GM12878 (cell line): Measurements from ENCODE around the gene TMEM214. TPM values are rescaled to one million over a fixed set of nuclear protein-coding genes. Genes with fewer than 3 reads are reported as not detected.

Experiments
- ATAC-seq: fragments of 200-7000 bp; cut with Tn5 transposase; 3 replicates; pipeline ENCODE4 v1.9.1; 2020; ENCODE audit warnings: mild to moderate bottlenecking, moderate library complexity
- BruUV-seq: library from RNA; stranded (reverse); fragments of 400-500 nt; replicated peaks from 2 replicates; lab custom pipeline; 2021; lab: Mats Ljungman, UMichigan
- CTCF ChIA-PET: fragments of 300-600 bp; sonication (Branson Sonifier 250); formaldehyde crosslinking; extraction: SDS; loops from one replicate; lab custom pipeline; 2021; ENCODE audit warnings: inconsistent platforms; lab: Yijun Ruan, JAX
- POLR2A ChIA-PET: fragments of 350-600 bp; formaldehyde crosslinking; extraction: SDS; loops from one replicate; lab custom pipeline; 2021; ENCODE audit warnings: inconsistent platforms; lab: Charles Lee
- RAD21 ChIA-PET: fragments of 300-600 bp; sonication (Branson Sonifier 250); formaldehyde crosslinking; loops from one replicate; lab custom pipeline; 2023; ENCODE audit warnings: antibody characterized with exemption; ENCODE audit not compliant: unreplicated experiment; lab: Charles Lee
- SMC1A ChIA-PET: fragments of 300-600 bp; sonication (Branson Sonifier 250); formaldehyde crosslinking; loops from one replicate; lab custom pipeline; 2023; ENCODE audit not compliant: unreplicated experiment, uncharacterized antibody; lab: Charles Lee
- DNase-seq: peaks from one replicate; pipeline ENCODE4 v3.0.0-alpha.2; 2011; ENCODE audit warnings: low read depth, low spot score
- FAIRE-seq: peaks from 3 replicates; lab custom pipeline; 2011; peaks lifted over from hg19 to GRCh38; lab: Jason Lieb, UNC
- H2AFZ ChIP-seq: 2 replicates; pipeline ENCODE4 v1.6.0; 2011; ENCODE audit warnings: low read depth, low read length, control low read depth; ENCODE audit not compliant: control insufficient read depth
- H3K27ac ChIP-seq: 2 replicates; pipeline ENCODE4 v1.5.1; 2011; ENCODE audit warnings: control low read depth; ENCODE audit not compliant: control insufficient read depth, insufficient read depth
- H3K27me3 ChIP-seq, 2 experiments: replicated peaks in 1 of 2; 2 replicates each; pipeline versions ENCODE4 v1.6.0 to v1.6.1; 2011; ENCODE audit warnings: low read length in 1 of 2; ENCODE audit not compliant: control insufficient read depth in 2 of 2, insufficient read depth in 2 of 2
- H3K36me3 ChIP-seq, 2 experiments: 2 replicates each; pipeline ENCODE4 v1.5.1; 2011; ENCODE audit warnings: low read length in 1 of 2; ENCODE audit not compliant: control insufficient read depth in 2 of 2, insufficient read depth in 2 of 2
- H3K4me1 ChIP-seq: 2 replicates; pipeline ENCODE4 v1.6.1; 2011; ENCODE audit warnings: mild to moderate bottlenecking, low read length, moderate library complexity, mixed read lengths; ENCODE audit not compliant: control insufficient read depth, insufficient read depth
- H3K4me2 ChIP-seq: 2 replicates; pipeline ENCODE4 v1.6.0; 2011; ENCODE audit warnings: control low read depth; ENCODE audit not compliant: control insufficient read depth, insufficient read depth
- H3K4me3 ChIP-seq: fragments of 200-600 bp; sonication (generic); 2 replicates; pipeline ENCODE4 v1.5.1; 2016
- H3K79me2 ChIP-seq: 2 replicates; pipeline ENCODE4 v1.6.0; 2011; ENCODE audit warnings: low read length; ENCODE audit not compliant: control insufficient read depth, insufficient read depth
- H3K9ac ChIP-seq: 2 replicates; pipeline ENCODE4 v1.8.0; 2011; ENCODE audit warnings: low read length, control low read depth, mixed read lengths; ENCODE audit not compliant: control insufficient read depth, insufficient read depth
- H3K9me3 ChIP-seq: replicated peaks from 3 replicates; pipeline ENCODE4 v1.5.1; 2011; ENCODE audit warnings: mild to moderate bottlenecking, low read length; ENCODE audit not compliant: control insufficient read depth, insufficient read depth
- H4K20me1 ChIP-seq: 2 replicates; pipeline ENCODE4 v1.6.0; 2011; ENCODE audit not compliant: control insufficient read depth, insufficient read depth
- EED ChIP-seq: sonication (generic); IDR thresholded peaks from 2 replicates; pipeline ENCODE4 v1.6.1; 2016; ENCODE audit warnings: antibody characterized with exemption, low read depth
- GATAD2B ChIP-seq: fragments of 450-650 bp; conservative IDR thresholded peaks from 2 replicates; pipeline ENCODE4 v1.6.1; 2017; ENCODE audit warnings: low read depth, mild to moderate bottlenecking, moderate library complexity
- PBX3 ChIP-seq: IDR thresholded peaks from 2 replicates; pipeline ENCODE4 v1.6.1; 2011; ENCODE audit warnings: mild to moderate bottlenecking, low read depth, low read length, moderate library complexity; ENCODE audit not compliant: insufficient replicate concordance
- POU2F2 ChIP-seq: IDR thresholded peaks from 3 replicates; pipeline ENCODE4 v1.6.1; 2011; ENCODE audit warnings: low read depth, mild to moderate bottlenecking, low read length, borderline replicate concordance
- RBBP5 ChIP-seq: fragments of 200-600 bp; sonication (generic); conservative IDR thresholded peaks from 2 replicates; pipeline ENCODE4 v1.6.1; 2016
- WGBS: methylation state at CpG from one replicate; pipeline ENCODE4 v1.1.6; 2016; ENCODE audit warnings: low lambda C conversion rate; ENCODE audit not compliant: insufficient replicate concordance, insufficient coverage; ENCODE audit errors: missing lambda C conversion rate; 5-methylcytosine and 5-hydroxymethylcytosine counted together
- in situ Hi-C: fragments of 300-500 bp; cut with MboI; formaldehyde crosslinking; loops from 9 replicates; pipeline ENCODE4 v1.14.3; 2018; ENCODE audit warnings: mixed read lengths
- intact Hi-C: fragments of 100-400 bp; cut with micrococcal nuclease; formaldehyde crosslinking; loops from one replicate; pipeline ENCODE4 v1.14.2; 2022; ENCODE audit not compliant: unreplicated experiment
- polyA plus RNA-seq, 11 experiments: library from polyadenylated mRNA; depleted of rRNA in 4 of 11; unstranded in 6 of 11; stranded (reverse) in 5 of 11; fragments of >200 nt; fragmentation: Nextera tagmentation in 4 of 11; fragmentation: Illumina TruSeq in 1 of 11; extraction: Ambion mirVana in 4 of 11; extraction: Trizol in 1 of 11; gene quantifications; 1 replicate in 1 of 11; 2 replicates in 10 of 11; pipeline versions ENCODE4 v1.2.1 to v1.2.3, GENCODE V29; 2011 to 2016; ENCODE audit warnings: inconsistent platforms in 2 of 11, missing spikeins in 2 of 11, low read depth in 1 of 11
- total RNA-seq, 4 experiments: library from RNA; depleted of rRNA in 3 of 4; stranded (reverse); fragments of >200 nt in 3 of 4; fragmentation: Illumina TruSeq in 1 of 4; extraction: Trizol in 1 of 4; gene quantifications; 2 replicates each; pipeline versions ENCODE4 v1.2.1 to v1.2.3, GENCODE V29; 2013 to 2021

Gene TMEM214
- total and polyA plus RNA-seq, 10 of the 15 experiments (the other 5 are each of a cell fraction or from before 2014, with no cell fraction given) = 10.4 to 79.2 (median 45.0) TPM

GRCh38 chr2:27000995-27001394, 31.8 kb upstream of the TMEM214 start (continued):
- no peak for TF ChIP-seq RBBP5

GRCh38 chr2:27001950-27002349, 30.8 kb upstream of the TMEM214 start:
- ATAC-seq = no peak
- no peak for TF ChIP-seq PBX3
- TF ChIP-seq GATAD2B = no peak
- no peaks in the 10 kb centered on the region for H3K36me3 ChIP-seq
- WGBS = 40% methylated on average over 5 of the region's 5 CpGs
- no peaks in the 10 kb centered on the region; a peak in 2 of 4 replicates for H3K27me3 ChIP-seq
- no peaks in the 10 kb centered on the region for H4K20me1 ChIP-seq
- FAIRE-seq = no peak
- ChIA-PET SMC1A (no interaction called here), CTCF (no interaction called here), POLR2A (no interaction called here), RAD21 (no interaction called here)
- no peak overlapping the region for H3K4me2 ChIP-seq
- H3K9me3 ChIP-seq = no peaks in the 10 kb centered on the region
- peaks cover 4% of the 10 kb centered on the region; the same call in 1 of the 2 replicates for H3K4me1 ChIP-seq
- no peak for DNase-seq
- no peak overlapping the region for H3K4me3 ChIP-seq
- in situ Hi-C loops = no loop called here
- H3K79me2 ChIP-seq = no peaks in the 10 kb centered on the region
- H3K27ac ChIP-seq = no peak overlapping the region
- no peak overlapping the region for H3K9ac ChIP-seq
- intact Hi-C loops = no loop called here
- no TSS peak for BruUV-seq
- H2AFZ ChIP-seq = no peak overlapping the region

GRCh38 chr2:27003007-27003406, 29.8 kb upstream of the TMEM214 start:
- no peaks in the 10 kb centered on the region for H3K36me3 ChIP-seq
- no peaks in the 10 kb centered on the region for H3K9me3 ChIP-seq
- SMC1A ChIA-PET = interaction anchor here (1.6 kb wide), 1 partner anchor 39 kb away, joined by 6 read pairs; no protein-coding TSS in a partner anchor
- 25% methylated on average over 4 of the region's 4 CpGs for WGBS
- H3K4me2 ChIP-seq = no peak overlapping the region
- intact Hi-C loops (no loop called here), in situ Hi-C loops (no loop called here)
- H4K20me1 ChIP-seq = no peaks in the 10 kb centered on the region
- CTCF ChIA-PET = interaction anchor here (1.0 to 1.5 kb wide), 2 partner anchors 9 to 33 kb away, joined by 3 read pairs; no protein-coding TSS in a partner anchor
- TF ChIP-seq EED = no peak
- 0 out of 3 replicates have a peak, but pooled peaks have one; percentile 22 for TF ChIP-seq POU2F2
- H3K27ac ChIP-seq = no peak overlapping the region
- no peak overlapping the region for H3K9ac ChIP-seq
- RAD21 ChIA-PET = no interaction called here
- peaks cover 4% of the 10 kb centered on the region; the same call in 1 of the 2 replicates for H3K4me1 ChIP-seq
- FAIRE-seq = no peak
- H2AFZ ChIP-seq = no peak overlapping the region
- no peak overlapping the region for H3K4me3 ChIP-seq
- H3K27me3 ChIP-seq = no peaks in the 10 kb centered on the region; a peak in 2 of 4 replicates
- POLR2A ChIA-PET = no interaction called here
- no TSS peak for BruUV-seq
- ATAC-seq = no peak
- DNase-seq = no peak
- no peaks in the 10 kb centered on the region for H3K79me2 ChIP-seq
